Rectal smooth muscle tissue (tissue), 1 donor: Measurements from ENCODE around the gene ZDHHC21.

ENCODE experiments used
- H3K27ac ChIP-seq: one replicate; pipeline ENCODE4 v1.7.0; 2013; ENCODE audit warnings: low read depth, low read length, inconsistent platforms
- H3K27me3 ChIP-seq: one replicate; pipeline ENCODE4 v1.7.0; 2013; ENCODE audit warnings: low read length; ENCODE audit not compliant: control insufficient read depth, insufficient read depth
- H3K36me3 ChIP-seq: one replicate; pipeline ENCODE4 v1.7.0; 2013; ENCODE audit warnings: low read length; ENCODE audit not compliant: control insufficient read depth, insufficient read depth
- H3K4me1 ChIP-seq: one replicate; pipeline ENCODE4 v1.7.0; 2013; ENCODE audit warnings: low read length; ENCODE audit not compliant: control insufficient read depth, insufficient read depth
- H3K4me3 ChIP-seq: one replicate; pipeline ENCODE4 v1.7.0; 2013; ENCODE audit warnings: low read length
- H3K9ac ChIP-seq: one replicate; pipeline ENCODE4 v1.7.0; 2013; ENCODE audit warnings: low read length

Gene ZDHHC21

GRCh38 chr9:14578030-14578429 lies 115.2 kb downstream of the ZDHHC21 start:
- Histone ChIP-seq H3K27me3 (no peaks in the 10 kb centered on the region), H3K9ac (no peak overlapping the region), H3K4me1 (no peaks in the 10 kb centered on the region), H3K4me3 (no peak overlapping the region), H3K36me3 (no peaks in the 10 kb centered on the region), H3K27ac (no peak overlapping the region)

GRCh38 chr9:14574173-14574572 lies 119.1 kb downstream of the ZDHHC21 start:
- Histone ChIP-seq H3K27me3 (no peaks in the 10 kb centered on the region), H3K27ac (no peak overlapping the region), H3K4me1 (no peaks in the 10 kb centered on the region), H3K36me3 (no peaks in the 10 kb centered on the region), H3K9ac (no peak overlapping the region), H3K4me3 (no peak overlapping the region)

GRCh38 chr9:14573319-14573718 lies 119.9 kb downstream of the ZDHHC21 start:
- Histone ChIP-seq H3K27me3 (no peaks in the 10 kb centered on the region), H3K36me3 (no peaks in the 10 kb centered on the region), H3K4me3 (no peak overlapping the region), H3K27ac (no peak overlapping the region), H3K4me1 (no peaks in the 10 kb centered on the region), H3K9ac (no peak overlapping the region)

GRCh38 chr9:14565352-14566016 lies 127.7 kb downstream of the ZDHHC21 start:
- no peak overlapping the region for H3K27ac ChIP-seq
- no peaks in the 10 kb centered on the region for H3K27me3 ChIP-seq
- no peak overlapping the region for H3K4me3 ChIP-seq
- no peaks in the 10 kb centered on the region for H3K36me3 ChIP-seq
- H3K4me1 ChIP-seq: no peaks in the 10 kb centered on the region
- H3K9ac ChIP-seq: no peak overlapping the region

GRCh38 chr9:14563902-14564624 lies 129.2 kb downstream of the ZDHHC21 start:
- Histone ChIP-seq H3K36me3 (no peaks in the 10 kb centered on the region), H3K9ac (no peak overlapping the region), H3K4me3 (no peak overlapping the region), H3K27me3 (no peaks in the 10 kb centered on the region), H3K4me1 (no peaks in the 10 kb centered on the region), H3K27ac (no peak overlapping the region)

- Histone ChIP-seq H3K9ac (no peak overlapping the region), H3K36me3 (no peaks in the 10 kb centered on the region), H3K27me3 (no peaks in the 10 kb centered on the region), H3K4me1 (no peaks in the 10 kb centered on the region), H3K4me3 (no peak overlapping the region), H3K27ac (no peak overlapping the region)
These were observed 131.3 kb downstream of the ZDHHC21 start for GRCh38 chr9:14561929-14562405.
